GM21737 (cell line): ENCODE measurements around the gene ACAP1.

Experiments
- ATAC-seq: cut with Tn5 transposase; IDR thresholded peaks from one replicate; pipeline ENCODE4 v1.9.1; 2021; ENCODE audit warnings: mild to moderate bottlenecking, moderate library complexity; ENCODE audit not compliant: unreplicated experiment

The ACAP1 gene

GRCh38 chr17:7383742-7384488 is 47.6 kb downstream of the ACAP1 start:
- no peak for ATAC-seq

- ATAC-seq: no peak
Observed at GRCh38 chr17:7384489-7385081, 48.3 kb downstream of the ACAP1 start.

- ATAC-seq: no peak
Observed at GRCh38 chr17:7388856-7389255, 52.5 kb downstream of the ACAP1 start.

GRCh38 chr17:7389924-7390910 is 53.9 kb downstream of the ACAP1 start:
- ATAC-seq: no peak

GRCh38 chr17:7391307-7391706 is 55.0 kb downstream of the ACAP1 start:
- ATAC-seq: no peak

GRCh38 chr17:7392696-7393612 is 56.6 kb downstream of the ACAP1 start:
- no peak for ATAC-seq

GRCh38 chr17:7393613-7394451 is 57.5 kb downstream of the ACAP1 start:
- peak; percentile 51 for ATAC-seq

GRCh38 chr17:7394452-7395191 is 58.3 kb downstream of the ACAP1 start, which contains the start of gene PLSCR3:
PLSCR3 (minus strand) TSS chr17:7394525; CDS start chr17:7394110, 415 bp downstream.
- ATAC-seq: peak; percentile 69

GRCh38 chr17:7396147-7396546 is 59.8 kb downstream of the ACAP1 start:
- ATAC-seq: no peak

- no peak for ATAC-seq
Observed at GRCh38 chr17:7398612-7399011, 62.3 kb downstream of the ACAP1 start.
